ENCODE measurements around the gene TXNRD2.
A peak's percentile ranks its signal among the peaks of the same experiment; 100 is the strongest.
"Not testable (repeated sequence)": the region's sequence is repeated elsewhere in the genome, so short reads cannot be mapped to it uniquely, and the experiment has no call there.

The TXNRD2 gene

DNA sequence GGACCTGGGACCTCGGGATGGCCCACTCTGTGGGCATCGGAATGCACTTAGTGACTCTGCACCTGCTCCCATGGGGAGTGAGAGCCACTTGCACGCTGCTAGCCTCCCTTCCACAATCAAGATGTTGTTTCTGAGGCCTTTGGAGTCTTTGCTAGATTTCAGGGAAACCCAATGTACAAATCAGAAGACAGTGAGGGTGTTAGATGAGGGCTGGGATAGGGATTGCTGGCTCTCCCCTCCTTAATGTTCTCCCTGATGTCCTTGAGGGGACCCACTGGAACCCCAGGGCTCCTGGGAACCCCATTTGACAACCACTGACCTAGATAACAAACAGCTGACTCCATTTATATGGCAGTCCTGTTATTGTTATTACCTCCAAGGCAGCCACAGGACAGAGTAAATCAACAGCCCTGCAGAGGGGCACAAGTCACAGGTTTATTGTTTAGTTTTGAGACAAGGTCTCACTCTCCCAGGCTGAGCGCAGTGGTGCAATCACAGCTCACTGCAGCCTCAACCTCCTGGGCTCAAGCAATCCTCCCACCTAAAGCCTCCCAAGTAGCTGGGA is 31.4 kb downstream of the TXNRD2 start:
- H3K4me3 ChIP-seq (ENCODE audit: control insufficient read depth, low read depth, low read length): no peak overlapping the region
- DNase-seq (ENCODE audit: low read depth): no peak
- TF ChIP-seq, protein P1, sequence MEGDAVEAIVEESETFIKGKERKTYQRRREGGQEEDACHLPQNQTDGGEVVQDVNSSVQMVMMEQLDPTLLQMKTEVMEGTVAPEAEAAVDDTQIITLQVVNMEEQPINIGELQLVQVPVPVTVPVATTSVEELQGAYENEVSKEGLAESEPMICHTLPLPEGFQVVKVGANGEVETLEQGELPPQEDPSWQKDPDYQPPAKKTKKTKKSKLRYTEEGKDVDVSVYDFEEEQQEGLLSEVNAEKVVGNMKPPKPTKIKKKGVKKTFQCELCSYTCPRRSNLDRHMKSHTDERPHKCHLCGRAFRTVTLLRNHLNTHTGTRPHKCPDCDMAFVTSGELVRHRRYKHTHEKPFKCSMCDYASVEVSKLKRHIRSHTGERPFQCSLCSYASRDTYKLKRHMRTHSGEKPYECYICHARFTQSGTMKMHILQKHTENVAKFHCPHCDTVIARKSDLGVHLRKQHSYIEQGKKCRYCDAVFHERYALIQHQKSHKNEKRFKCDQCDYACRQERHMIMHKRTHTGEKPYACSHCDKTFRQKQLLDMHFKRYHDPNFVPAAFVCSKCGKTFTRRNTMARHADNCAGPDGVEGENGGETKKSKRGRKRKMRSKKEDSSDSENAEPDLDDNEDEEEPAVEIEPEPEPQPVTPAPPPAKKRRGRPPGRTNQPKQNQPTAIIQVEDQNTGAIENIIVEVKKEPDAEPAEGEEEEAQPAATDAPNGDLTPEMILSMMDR (conservative IDR thresholded peaks at IDR 0.05; ENCODE audit: control insufficient read depth, insufficient read depth, low read depth, low read length): no peak

DNA sequence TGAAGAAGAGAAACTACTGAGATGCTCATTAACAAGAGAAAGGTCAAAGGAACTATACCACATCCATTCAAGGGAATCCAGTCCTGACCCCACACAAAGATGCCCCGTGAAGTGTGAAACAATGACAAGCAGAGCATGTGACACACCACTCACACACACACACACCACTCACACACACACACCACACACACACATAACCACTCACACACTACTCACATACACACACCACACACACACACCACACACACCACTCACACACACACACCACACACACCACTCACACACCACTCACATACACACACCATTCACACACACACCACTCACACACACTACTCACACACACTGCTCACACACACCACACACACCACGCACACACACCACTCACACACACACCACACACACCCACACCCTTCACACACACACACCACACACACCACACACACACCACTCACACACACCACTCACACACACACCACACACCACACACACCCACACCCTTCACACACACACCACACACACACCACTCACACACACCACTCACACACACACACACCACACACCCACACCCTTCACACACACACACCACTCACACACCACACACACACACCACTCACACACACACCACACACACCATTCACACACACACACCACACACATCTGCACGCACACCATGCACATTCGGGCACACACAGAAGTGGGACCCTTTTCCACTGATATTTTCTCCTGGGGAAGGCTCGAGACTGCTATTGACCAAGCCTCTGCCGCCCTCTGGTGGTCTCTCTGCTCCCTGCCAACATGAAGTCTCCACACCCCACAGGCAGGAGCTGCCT is 32.1 kb downstream of the TXNRD2 start:
- peak; percentile 71 for DNase-seq (ENCODE audit: low read depth)
- H3K4me3 ChIP-seq (ENCODE audit: control insufficient read depth, low read depth, low read length): no peak overlapping the region

DNA sequence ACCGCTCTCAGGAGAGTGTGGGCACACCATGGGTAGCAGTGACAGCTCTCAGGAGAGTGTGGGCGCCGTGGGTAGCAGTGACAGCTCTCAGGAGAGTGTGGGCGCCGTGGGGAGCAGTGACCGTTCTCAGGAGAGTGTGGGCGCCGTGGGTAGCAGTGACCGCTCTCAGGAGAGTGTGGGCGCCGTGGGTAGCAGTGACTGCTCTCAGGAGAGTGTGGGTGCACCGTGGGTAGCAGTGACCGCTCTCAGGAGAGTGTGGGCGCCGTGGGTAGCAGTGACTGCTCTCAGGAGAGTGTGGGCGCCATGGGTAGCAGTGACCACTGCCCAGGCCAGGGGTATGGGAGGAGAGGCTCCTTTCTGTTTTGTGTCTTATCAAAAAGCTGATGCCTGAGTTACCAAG is 33.7 kb downstream of the TXNRD2 start:
- not testable (repeated sequence) for DNase-seq (ENCODE audit: low read depth); H3K4me3 ChIP-seq (ENCODE audit: control insufficient read depth, low read depth, low read length)

More for the DNA sequence above, 32.1 kb downstream of the TXNRD2 start:
- TF ChIP-seq, protein P1 (conservative IDR thresholded peaks at IDR 0.05; ENCODE audit: control insufficient read depth, insufficient read depth, low read depth, low read length): peak; percentile 91

DNA sequence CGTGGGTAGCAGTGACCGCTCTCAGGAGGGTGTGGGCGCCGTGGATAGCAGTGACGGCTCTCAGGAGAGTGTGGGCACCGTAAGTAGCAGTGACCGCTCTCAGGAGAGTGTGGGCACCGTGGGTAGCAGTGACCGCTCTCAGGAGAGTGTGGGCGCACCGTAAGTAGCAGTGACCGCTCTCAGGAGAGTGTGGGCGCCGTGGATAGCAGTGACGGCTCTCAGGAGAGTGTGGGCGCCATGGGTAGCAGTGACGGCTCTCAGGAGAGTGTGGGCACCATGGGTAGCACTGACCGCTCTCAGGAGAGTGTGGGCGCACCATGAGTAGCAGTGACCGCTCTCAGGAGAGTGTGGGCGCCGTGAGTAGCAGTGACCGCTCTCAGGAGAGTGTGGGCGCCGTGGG is 34.8 kb downstream of the TXNRD2 start:
- DNase-seq (ENCODE audit: low read depth); H3K4me3 ChIP-seq (ENCODE audit: control insufficient read depth, low read depth, low read length): not testable (repeated sequence)

DNA sequence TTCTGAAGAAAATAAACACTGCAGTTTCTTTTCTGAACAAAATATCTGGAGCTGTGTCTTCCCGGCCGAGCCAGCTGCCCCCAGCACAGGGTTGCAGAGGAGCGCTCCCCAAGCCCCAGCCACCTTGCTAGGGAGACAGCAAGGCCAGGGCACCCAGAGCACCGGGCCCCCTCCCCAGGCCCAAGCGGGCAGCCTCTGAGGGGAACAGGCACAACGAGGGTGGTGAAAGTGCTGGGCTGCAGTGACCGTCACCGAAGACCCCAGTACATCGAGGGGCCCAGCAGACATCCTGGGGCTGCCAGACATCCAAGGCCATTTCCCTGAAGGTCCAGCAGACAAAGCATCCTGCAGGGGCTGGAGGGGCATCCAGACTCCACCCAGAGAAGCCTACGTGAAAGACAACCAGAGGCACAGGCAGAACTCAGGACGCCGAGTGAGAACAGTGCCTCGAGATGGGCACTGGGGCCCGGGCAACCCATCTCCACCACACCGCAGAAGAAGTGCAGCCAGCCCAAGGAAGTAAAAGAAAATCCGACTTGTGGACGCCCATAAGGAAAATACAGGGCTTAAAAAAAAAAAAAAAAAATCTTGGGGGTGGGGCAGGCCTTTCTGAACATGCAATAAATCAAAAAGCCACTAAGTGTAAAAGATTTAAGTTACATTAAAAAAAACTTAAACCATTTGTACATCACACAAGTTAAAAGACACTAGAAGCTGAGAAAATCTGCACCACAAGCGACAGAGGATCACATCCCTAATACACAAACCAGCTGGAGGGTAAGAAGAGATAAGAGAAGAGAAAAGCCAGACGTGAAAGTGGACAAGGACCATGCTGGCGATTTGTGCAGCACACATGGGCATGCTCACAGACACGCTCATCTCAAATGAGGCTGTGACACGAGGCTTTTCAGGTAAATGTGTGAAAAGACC is 36.0 kb downstream of the TXNRD2 start:
- H3K4me3 ChIP-seq (ENCODE audit: control insufficient read depth, low read depth, low read length): no peak overlapping the region
- TF ChIP-seq, protein P1 (conservative IDR thresholded peaks at IDR 0.05; ENCODE audit: control insufficient read depth, insufficient read depth, low read depth, low read length): no peak
- no peak for DNase-seq (ENCODE audit: low read depth)

DNA sequence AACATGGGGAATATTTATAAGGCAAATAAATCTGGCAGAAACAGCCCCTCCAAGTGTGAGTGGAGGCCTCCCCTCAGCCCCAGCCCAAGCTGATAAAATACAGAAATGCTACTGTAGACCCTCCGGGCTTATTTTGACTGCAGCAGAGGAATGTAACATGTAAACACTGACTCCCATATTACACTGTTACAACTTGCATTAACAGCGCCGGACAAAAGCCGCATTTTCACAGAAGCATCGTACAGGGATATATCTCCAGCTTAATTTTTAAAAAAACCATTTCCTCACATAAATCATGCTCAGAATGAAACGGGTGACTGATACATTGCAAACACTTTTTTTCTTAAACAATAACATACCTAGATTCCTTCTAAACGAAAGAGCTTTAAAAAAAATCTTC is 36.7 kb downstream of the TXNRD2 start:
- no peak for DNase-seq (ENCODE audit: low read depth)
- H3K4me3 ChIP-seq (ENCODE audit: control insufficient read depth, low read depth, low read length): no peak overlapping the region
- TF ChIP-seq, protein P1 (conservative IDR thresholded peaks at IDR 0.05; ENCODE audit: control insufficient read depth, insufficient read depth, low read depth, low read length): no peak

DNA sequence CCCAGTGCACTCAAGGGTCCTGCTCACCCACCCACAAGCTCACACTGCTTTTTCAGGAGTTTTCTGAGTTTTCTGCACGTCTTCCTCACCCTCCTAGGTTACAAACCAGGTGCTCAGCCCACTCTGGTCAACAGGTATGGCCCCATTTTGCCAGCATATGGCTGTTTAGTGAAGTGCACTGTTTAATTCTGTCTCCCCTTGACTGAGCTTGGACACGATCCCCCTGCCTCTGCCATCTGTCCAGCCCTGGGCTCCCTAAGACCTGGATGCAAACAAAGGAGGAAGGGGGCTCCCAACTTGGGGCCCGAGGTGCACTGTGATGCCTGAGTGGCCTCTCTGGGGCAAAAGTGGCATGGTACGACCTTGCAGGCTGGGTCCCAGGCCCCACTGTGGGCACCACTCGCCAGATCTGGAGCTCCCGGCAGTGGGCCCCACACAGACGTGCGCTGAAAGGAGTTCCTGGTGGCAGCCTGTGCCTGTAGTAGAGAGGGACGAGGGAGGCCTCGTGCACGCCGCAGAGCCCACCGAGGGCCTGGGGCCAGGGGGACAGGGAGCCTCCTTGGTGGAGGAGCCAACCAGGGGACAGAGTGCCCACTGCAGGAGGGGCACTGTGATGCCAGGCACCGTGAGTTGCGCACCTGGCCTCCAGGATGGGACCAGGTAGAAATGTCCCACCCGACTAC is 37.3 kb downstream of the TXNRD2 start:
- no peak overlapping the region for H3K4me3 ChIP-seq (ENCODE audit: control insufficient read depth, low read depth, low read length)
- no peak for DNase-seq (ENCODE audit: low read depth)

More for the DNA sequence above, 37.3 kb downstream of the TXNRD2 start:
- TF ChIP-seq, protein P1 (conservative IDR thresholded peaks at IDR 0.05; ENCODE audit: control insufficient read depth, insufficient read depth, low read depth, low read length): no peak
